Right lobe of liver (tissue), 6 donors: ENCODE results near the gene ANXA2R. TPM values are rescaled to one million over a fixed set of nuclear protein-coding genes. Genes with fewer than 3 reads are reported as not detected.

Source experiments
- ATAC-seq, 4 donors: fragments of 200-7000 bp; cut with Tn5 transposase; one replicate each; pipeline ENCODE4 v1.9.1; 2020; ENCODE audit warnings: mild to moderate bottlenecking in 4 of 4, moderate library complexity in 4 of 4
- DNase-seq, 3 donors: peaks; one replicate each; pipeline ENCODE4 v3.0.0-alpha.2; 2020
- H3K27ac ChIP-seq, 3 donors: fragments of 200-600 bp; one replicate each; pipeline ENCODE4 v1.8.0; 2022
- H3K27me3 ChIP-seq, 2 donors: fragments of 200-600 bp; one replicate each; pipeline ENCODE4 v1.8.0; 2022
- H3K36me3 ChIP-seq, 4 donors: fragments of 200-600 bp; sonication (generic) in 1 of 4; one replicate each; pipeline versions ENCODE4 v1.5.1 to v1.8.0; 2017 to 2022; ENCODE audit warnings: control low read depth in 1 of 4
- H3K4me1 ChIP-seq, 4 donors: fragments of 200-600 bp; sonication (generic) in 1 of 4; one replicate each; pipeline versions ENCODE4 v1.5.1 to v1.8.0; 2017 to 2022; ENCODE audit warnings: control low read depth in 1 of 4
- H3K4me3 ChIP-seq, 3 donors: fragments of 200-600 bp; one replicate each; pipeline ENCODE4 v1.8.0; 2022
- H3K9me3 ChIP-seq, 4 donors: fragments of 200-600 bp; sonication (generic) in 1 of 4; one replicate each; pipeline versions ENCODE4 v1.5.1 to v1.8.0; 2017 to 2022; ENCODE audit warnings: control low read depth in 1 of 4
- POLR2A ChIP-seq: fragments of 450-650 bp; IDR thresholded peaks from one replicate; pipeline ENCODE4 v1.6.1; 2017; ENCODE audit warnings: antibody characterized with exemption, mild to moderate bottlenecking
- WGBS: methylation state at CpG from one replicate; pipeline ENCODE4 v1.1.6; 2018; ENCODE audit warnings: low coverage, low lambda C conversion rate; ENCODE audit not compliant: insufficient coverage; ENCODE audit errors: missing lambda C conversion rate; 5-methylcytosine and 5-hydroxymethylcytosine counted together
- intact Hi-C, 2 donors: fragments of 100-400 bp; cut with DNase I; formaldehyde crosslinking; loops; one replicate each; pipeline versions ENCODE4 v1.11.2 to v1.14.1; 2022
- total RNA-seq, 6 experiments: library from RNA; depleted of rRNA in 2 of 6; stranded (reverse); fragments of >200 nt in 2 of 6; fragmentation: NEBNext Ultra II Directional in 3 of 6; extraction: Animal tissue kit (Norgen Biotek cat#: 25700) in 3 of 6; gene quantifications; one replicate each; pipeline versions ENCODE4 v1.1.0 to v1.2.4, GENCODE V29; 2016 to 2023
- TF ChIP-seq, protein P1 (sequence below), 4 donors: fragments of 200-600 bp in 3 of 4; fragments of 450-650 bp in 1 of 4; IDR thresholded peaks; one replicate each; pipeline versions ENCODE4 v1.5.1 to v1.8.0; 2016 to 2022; ENCODE audit warnings: antibody characterized with exemption in 4 of 4, mild to moderate bottlenecking in 2 of 4
- donor health status: DM: no; HTN: yes; CAD: no.
- donor health status: DM: no; HTN: no; CAD: no.
- donor health status: DM: no; HTN: no; CAD: no.
- donor health status: DM: no; HTN: yes; CAD: no.
- donor health status: DM: no; HTN: yes; CAD: no.

Gene ANXA2R
- total RNA-seq, 6 experiments from 2014 or later = 0.21 to 1.1 (median 0.41) TPM

DNA sequence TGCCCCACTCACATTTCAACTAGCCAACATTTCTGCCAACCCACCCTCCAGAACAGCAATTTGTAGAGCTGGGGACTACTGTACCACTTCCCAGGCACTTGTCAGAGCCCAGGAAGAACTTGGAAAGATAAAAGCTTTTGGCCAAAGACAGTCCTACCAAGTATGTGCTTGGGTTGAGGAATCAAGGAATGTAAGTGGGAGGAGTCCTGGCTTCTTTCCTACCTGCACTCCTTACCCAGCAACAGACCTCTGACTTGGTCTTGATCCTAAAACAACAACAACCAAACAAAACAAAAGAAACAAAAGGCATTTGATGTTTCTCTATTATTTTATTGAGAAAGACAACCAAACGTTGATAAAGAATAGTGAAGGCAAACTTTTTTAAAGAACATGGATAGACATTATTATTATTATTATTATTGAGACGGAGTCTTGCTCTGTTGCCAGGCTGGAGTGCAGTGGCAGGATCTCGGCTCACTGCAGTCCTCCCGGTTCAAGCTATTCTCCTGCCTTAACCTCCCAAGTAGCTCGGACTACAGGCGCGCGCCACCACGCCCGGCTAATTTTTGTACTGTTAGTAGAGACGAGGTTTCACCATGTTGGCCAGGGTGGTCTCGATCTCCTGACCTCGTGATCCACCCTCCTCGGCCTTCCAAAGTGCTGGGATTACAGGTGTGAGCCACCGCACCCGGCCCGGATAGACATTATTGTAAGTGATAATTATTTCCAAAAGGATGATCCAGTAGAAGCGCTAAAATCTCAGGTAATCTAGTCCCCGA, 33.5 kb downstream of the ANXA2R start:
- 72% methylated on average over 19 of the region's 19 CpGs for WGBS
- TF ChIP-seq POLR2A = no peak
- TF ChIP-seq, protein P1, sequence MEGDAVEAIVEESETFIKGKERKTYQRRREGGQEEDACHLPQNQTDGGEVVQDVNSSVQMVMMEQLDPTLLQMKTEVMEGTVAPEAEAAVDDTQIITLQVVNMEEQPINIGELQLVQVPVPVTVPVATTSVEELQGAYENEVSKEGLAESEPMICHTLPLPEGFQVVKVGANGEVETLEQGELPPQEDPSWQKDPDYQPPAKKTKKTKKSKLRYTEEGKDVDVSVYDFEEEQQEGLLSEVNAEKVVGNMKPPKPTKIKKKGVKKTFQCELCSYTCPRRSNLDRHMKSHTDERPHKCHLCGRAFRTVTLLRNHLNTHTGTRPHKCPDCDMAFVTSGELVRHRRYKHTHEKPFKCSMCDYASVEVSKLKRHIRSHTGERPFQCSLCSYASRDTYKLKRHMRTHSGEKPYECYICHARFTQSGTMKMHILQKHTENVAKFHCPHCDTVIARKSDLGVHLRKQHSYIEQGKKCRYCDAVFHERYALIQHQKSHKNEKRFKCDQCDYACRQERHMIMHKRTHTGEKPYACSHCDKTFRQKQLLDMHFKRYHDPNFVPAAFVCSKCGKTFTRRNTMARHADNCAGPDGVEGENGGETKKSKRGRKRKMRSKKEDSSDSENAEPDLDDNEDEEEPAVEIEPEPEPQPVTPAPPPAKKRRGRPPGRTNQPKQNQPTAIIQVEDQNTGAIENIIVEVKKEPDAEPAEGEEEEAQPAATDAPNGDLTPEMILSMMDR (IDR thresholded peaks at IDR 0.05) = no peak
- Histone ChIP-seq H3K27ac (peak overlapping the region in 2 of 3 donors; percentile 72 to 91), H3K27me3 (peaks cover 1 to 40% of the 10 kb centered on the region in 2 donors), H3K4me1 (peaks cover 0 to 3% (median 0%) of the 10 kb centered on the region in 4 donors), H3K4me3 (no peak overlapping the region), H3K36me3 (no peaks in the 10 kb centered on the region), H3K9me3 (no peaks in the 10 kb centered on the region)
- ATAC-seq (no peak), DNase-seq (no peak)
- intact Hi-C loops = no loop called here

DNA sequence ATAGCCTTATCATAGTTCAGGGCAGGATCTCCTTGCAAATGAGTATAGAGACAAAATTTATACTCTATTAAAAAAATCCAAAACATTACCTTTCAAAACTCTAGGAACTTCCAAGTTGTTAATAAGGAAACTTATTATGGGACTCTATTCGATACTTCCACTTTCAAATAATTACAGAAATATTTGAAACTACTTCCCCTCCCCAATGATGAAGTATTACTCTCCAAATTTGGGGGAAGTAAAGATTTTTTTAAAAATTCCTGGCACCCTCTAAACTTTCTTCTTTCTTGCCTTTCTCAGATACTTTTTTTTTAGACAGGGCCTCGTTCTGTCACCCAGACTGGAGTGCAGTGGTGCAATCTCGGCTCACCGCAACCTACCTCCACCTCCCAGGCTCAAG, 35.1 kb downstream of the ANXA2R start:
- H3K27ac ChIP-seq = no peak overlapping the region
- no peaks in the 10 kb centered on the region for H3K36me3 ChIP-seq
- DNase-seq (no peak), ATAC-seq (no peak)
- WGBS = 71% methylated on average over 3 of the region's 4 CpGs
- no peak overlapping the region for H3K4me3 ChIP-seq
- peaks cover 0 to 3% (median 0%) of the 10 kb centered on the region in 4 donors for H3K4me1 ChIP-seq
- intact Hi-C loops = no loop called here
- H3K9me3 ChIP-seq = no peaks in the 10 kb centered on the region
- peaks cover 4 to 39% of the 10 kb centered on the region in 2 donors for H3K27me3 ChIP-seq
- TF ChIP-seq, protein P1 (IDR thresholded peaks at IDR 0.05) = no peak
- TF ChIP-seq POLR2A = no peak

DNA sequence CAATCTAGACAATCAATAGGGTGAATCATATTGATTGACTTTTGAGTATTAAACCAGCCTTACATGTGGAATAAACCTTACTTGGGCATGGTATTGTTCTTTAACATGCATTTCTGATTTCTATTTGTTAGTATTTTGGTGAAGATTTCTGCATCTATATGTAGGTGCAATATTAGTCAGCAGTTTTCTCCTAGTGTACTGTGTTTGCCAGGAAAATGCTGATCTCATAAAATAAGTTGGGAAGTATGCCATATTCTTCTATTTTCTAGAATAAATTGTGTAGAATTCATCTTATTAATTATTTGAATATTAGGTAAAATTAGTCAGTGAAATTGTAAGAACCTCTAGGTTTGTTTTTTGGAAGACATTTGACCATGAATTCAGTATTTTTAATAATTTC, 38.4 kb downstream of the ANXA2R start:
- no peaks in the 10 kb centered on the region for H3K4me1 ChIP-seq
- DNase-seq = no peak
- H3K36me3 ChIP-seq = no peaks in the 10 kb centered on the region
- TF ChIP-seq, protein P1 (IDR thresholded peaks at IDR 0.05) = no peak
- no peak for TF ChIP-seq POLR2A
- H3K4me3 ChIP-seq = no peak overlapping the region
- peaks cover 13 to 23% of the 10 kb centered on the region in 2 donors for H3K27me3 ChIP-seq
- ATAC-seq = no peak
- no peaks in the 10 kb centered on the region for H3K9me3 ChIP-seq
- no peak overlapping the region for H3K27ac ChIP-seq
- intact Hi-C loops = no loop called here

GRCh38 chr5:43000914-43001313, 39.2 kb downstream of the ANXA2R start:
- no peaks in the 10 kb centered on the region for H3K4me1 ChIP-seq
- DNase-seq = no peak
- no peaks in the 10 kb centered on the region for H3K36me3 ChIP-seq
- peaks cover 13 to 23% of the 10 kb centered on the region in 2 donors for H3K27me3 ChIP-seq
- no peak for TF ChIP-seq POLR2A
- TF ChIP-seq, protein P1 (IDR thresholded peaks at IDR 0.05) = no peak
- H3K27ac ChIP-seq = no peak overlapping the region
- WGBS = 35% methylated on average over 6 of the region's 6 CpGs
- ATAC-seq = no peak
- intact Hi-C loops = no loop called here
- H3K9me3 ChIP-seq = no peaks in the 10 kb centered on the region
- no peak overlapping the region for H3K4me3 ChIP-seq
